ENCODE measurements around the gene CTNNBIP1. TPM values are rescaled to one million over a fixed set of nuclear protein-coding genes. Genes with fewer than 3 reads are reported as not detected.
A peak's percentile ranks its signal among the peaks of the same experiment; 100 is the strongest.

The CTNNBIP1 gene
- total and polyA plus RNA-seq, 8 donors, result 9.4 to 27.3 (median 19.1) TPM

- TF ChIP-seq CTCF (IDR thresholded peaks at IDR 0.05), result no peak
- Histone ChIP-seq H3K9me3 (no peaks in the 10 kb centered on the region), H3K4me3 (no peak overlapping the region), H3K27ac (no peak overlapping the region), H3K4me1 (no peaks in the 10 kb centered on the region), H3K36me3 (no peaks in the 10 kb centered on the region), H3K27me3 (no peaks in the 10 kb centered on the region)
- ATAC-seq (peak in 2 of 4 donors; percentile 72 to 83), DNase-seq (peak in 1 of 6 donors; percentile 17), FAIRE-seq (no peak)
- WGBS, 2 donors, result 89 to 91% methylated on average over 12 of the region's 12 CpGs
- intact Hi-C loops (cut with DNase I), result no loop called here
These were observed 57.4 kb downstream of the CTNNBIP1 start for GRCh38 chr1:9852410-9853248.

DNA sequence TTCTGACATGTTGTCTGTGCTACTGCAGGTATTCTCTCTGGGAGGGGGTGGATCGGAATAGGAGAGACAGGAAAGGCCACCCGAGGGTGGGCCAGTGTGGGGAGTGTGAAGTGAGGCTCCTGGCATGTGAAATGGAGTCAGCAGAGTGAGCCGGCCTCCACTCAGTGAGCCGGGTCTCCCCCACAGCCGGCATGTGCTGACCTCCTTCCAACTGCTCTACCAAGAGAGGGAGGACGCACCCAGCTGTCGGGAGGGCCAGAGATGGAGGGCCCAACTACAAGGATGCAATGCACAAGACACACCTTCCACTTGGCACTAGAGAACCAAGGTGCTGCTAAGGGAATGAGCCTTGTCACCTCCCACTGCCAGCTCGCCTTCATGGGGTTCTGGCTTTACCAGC lies 58.1 kb downstream of the CTNNBIP1 start:
- intact Hi-C loops (cut with DNase I), result no loop called here
- no peak for TF ChIP-seq CTCF (IDR thresholded peaks at IDR 0.05)

GRCh38 chr1:9850442-9851162 lies 59.5 kb downstream of the CTNNBIP1 start:
- Histone ChIP-seq H3K4me1 (no peaks in the 10 kb centered on the region), H3K4me3 (no peak overlapping the region), H3K27me3 (no peaks in the 10 kb centered on the region), H3K36me3 (no peaks in the 10 kb centered on the region), H3K27ac (no peak overlapping the region), H3K9me3 (no peaks in the 10 kb centered on the region)
- DNase-seq (peak in 3 of 6 donors; percentile 42 to 59 (median 53)), FAIRE-seq (no peak), ATAC-seq (peak in 2 of 4 donors; percentile 87 to 94)
- intact Hi-C loops (cut with DNase I), result no loop called here
- no peak for TF ChIP-seq CTCF (IDR thresholded peaks at IDR 0.05)
- 61 to 78% methylated on average over 18 of the region's 18 CpGs for WGBS, 2 donors

More for the DNA sequence above, 58.1 kb downstream of the CTNNBIP1 start:
- H3K4me3 ChIP-seq, result no peak overlapping the region
- WGBS, 2 donors, result 90 to 94% methylated on average over 8 of the region's 8 CpGs
- H3K27ac ChIP-seq, result no peak overlapping the region
- DNase-seq (peak in 1 of 6 donors; percentile 37), ATAC-seq (peak in 1 of 4 donors; percentile 6), FAIRE-seq (no peak)
- H3K4me1 ChIP-seq, result no peaks in the 10 kb centered on the region
- H3K36me3 ChIP-seq, result no peaks in the 10 kb centered on the region
- H3K27me3 ChIP-seq, result no peaks in the 10 kb centered on the region
- no peaks in the 10 kb centered on the region for H3K9me3 ChIP-seq

DNA sequence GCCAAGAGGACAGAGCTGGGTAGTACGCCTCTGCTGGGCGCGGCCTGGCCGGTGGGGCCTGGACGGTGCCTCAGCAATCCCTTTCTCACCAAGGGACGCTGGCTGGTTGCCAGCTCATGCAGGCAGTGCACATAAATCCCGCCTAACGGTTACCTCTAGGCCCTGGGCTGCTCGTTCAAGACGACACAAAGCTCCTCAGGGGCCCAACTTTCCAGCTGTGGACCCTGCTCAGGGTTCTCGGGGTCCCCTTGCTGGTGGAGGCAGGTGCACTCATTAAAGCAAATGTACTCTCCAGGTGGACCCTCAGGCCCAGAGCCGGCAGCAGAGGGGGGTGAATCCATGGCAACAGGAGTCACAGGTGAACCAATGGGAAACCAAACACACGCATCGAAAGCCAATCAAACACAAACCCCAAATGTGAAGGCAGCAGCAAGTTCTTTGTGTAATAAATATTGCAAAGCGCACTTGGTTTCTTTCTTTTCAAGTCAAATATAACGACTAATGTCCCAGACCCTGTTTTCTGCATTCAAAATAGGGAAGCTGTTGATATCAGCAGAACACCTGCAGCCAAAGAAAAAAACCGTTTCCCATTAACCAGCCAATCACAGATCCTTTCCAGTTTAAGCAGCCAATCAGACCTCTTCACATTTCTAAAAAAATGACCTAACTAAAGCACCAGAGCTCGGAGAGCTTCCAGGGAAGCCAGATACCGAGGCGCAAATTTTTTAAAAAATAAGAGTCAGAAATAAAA lies 60.2 kb downstream of the CTNNBIP1 start:
- DNase-seq, result peak in 1 of 6 donors; percentile 43

More for the DNA sequence above, 60.2 kb downstream of the CTNNBIP1 start:
- H3K9me3 ChIP-seq, result no peaks in the 10 kb centered on the region
- H3K4me1 ChIP-seq, result no peaks in the 10 kb centered on the region
- no peak for TF ChIP-seq CTCF (IDR thresholded peaks at IDR 0.05)
- 86 to 88% methylated on average over 20 of the region's 20 CpGs for WGBS, 2 donors
- no peaks in the 10 kb centered on the region for H3K27me3 ChIP-seq
- H3K4me3 ChIP-seq, result no peak overlapping the region
- ATAC-seq (no peak), FAIRE-seq (no peak)
- H3K27ac ChIP-seq, result no peak overlapping the region
- intact Hi-C loops (cut with DNase I), result no loop called here
- H3K36me3 ChIP-seq, result no peaks in the 10 kb centered on the region
